Activated CD8-positive, alpha-beta memory T cell treated with anti-CD3 and anti-CD28 coated beads, Interleukin-2, amount 10 ng/mL, durations not matched to agents 7 days and 5 days (primary cell): ENCODE data around the gene SCN4B. TPM values are rescaled to one million over a fixed set of nuclear protein-coding genes. Genes with fewer than 3 reads are reported as not detected.
"Not testable (repeated sequence)": the region's sequence is repeated elsewhere in the genome, so short reads cannot be mapped to it uniquely, and the experiment has no call there.

ENCODE experiments used
- ATAC-seq: fragments of 150-1000 bp; cut with Tn5 transposase; one replicate; pipeline ENCODE4 v1.10.0; 2021; ENCODE audit warnings: moderate library complexity
- CTCF ChIA-PET: fragments of 350-600 bp; sonication (Branson Sonifier 250); formaldehyde crosslinking; loops from one replicate; lab custom pipeline; 2021; ENCODE audit warnings: antibody characterized with exemption; lab: Charles Lee
- DNase-seq: peaks from one replicate; pipeline ENCODE4 v3.0.0-alpha.2; 2020
- H3K27ac Mint-ChIP-seq: one replicate; pipeline ENCODE4 v1.8.0; 2021; ENCODE audit warnings: mild to moderate bottlenecking, mixed read lengths
- H3K27me3 Mint-ChIP-seq: one replicate; pipeline ENCODE4 v1.8.0; 2021; ENCODE audit warnings: mixed read lengths
- H3K36me3 Mint-ChIP-seq: one replicate; pipeline ENCODE4 v1.8.0; 2021; ENCODE audit warnings: mild to moderate bottlenecking, mixed read lengths
- H3K4me1 Mint-ChIP-seq: one replicate; pipeline ENCODE4 v1.8.0; 2021; ENCODE audit warnings: mixed read lengths
- H3K4me3 Mint-ChIP-seq: one replicate; pipeline ENCODE4 v1.8.0; 2021; ENCODE audit warnings: mild to moderate bottlenecking, moderate library complexity, mixed read lengths
- H3K9me3 Mint-ChIP-seq: one replicate; pipeline ENCODE4 v1.8.0; 2022; ENCODE audit warnings: low read depth, mixed read lengths
- total RNA-seq, 2 experiments: library from RNA; stranded (reverse); gene quantifications; one replicate each; pipeline ENCODE4 v1.2.3, GENCODE V29; 2021

SCN4B gene
- total RNA-seq, 2 experiments from 2014 or later: 0.54 TPM; not detected in 1

DNA sequence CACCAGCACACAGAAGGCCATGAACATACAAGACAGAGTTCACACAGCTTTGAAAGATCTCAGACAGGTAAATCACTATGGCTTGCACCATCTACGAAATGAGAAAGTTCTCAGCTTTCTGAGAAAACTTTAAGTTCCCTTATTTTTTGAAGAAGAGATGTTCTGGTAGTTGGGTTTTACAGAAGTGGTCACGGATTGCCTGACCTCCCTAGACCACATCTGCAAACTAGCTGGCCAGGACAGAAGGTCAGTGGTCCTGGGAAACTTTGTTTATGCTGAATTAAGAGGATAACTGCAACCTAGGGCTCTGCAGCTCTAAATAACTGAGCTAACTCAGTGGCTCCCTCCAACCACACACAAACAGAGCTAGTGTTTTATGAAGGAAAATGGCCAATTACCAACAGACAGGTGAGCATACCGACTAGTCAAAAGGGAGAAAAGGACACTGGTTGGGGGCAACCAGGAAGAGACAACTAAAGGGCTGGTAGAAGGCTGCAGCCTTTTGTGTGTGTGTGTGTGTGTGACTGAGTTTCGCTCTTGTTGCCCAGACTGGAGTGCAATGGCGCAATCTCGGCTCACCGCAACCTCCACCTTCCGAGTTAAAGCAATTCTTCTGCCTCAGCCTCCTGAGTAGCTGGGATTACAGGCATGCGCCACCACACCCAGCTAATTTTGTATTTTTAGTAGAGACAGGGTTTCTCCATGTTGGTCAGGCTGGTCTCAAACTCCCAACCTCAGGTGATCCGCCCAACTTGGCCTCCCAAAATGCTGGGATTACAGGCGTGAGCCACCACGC, 32.4 kb upstream of the SCN4B start:
- peaks cover 39% of the 10 kb centered on the region for H3K27me3 Mint-ChIP-seq
- ATAC-seq (no peak), DNase-seq (no peak)
- H3K9me3 Mint-ChIP-seq: no peaks in the 10 kb centered on the region
- H3K4me1 Mint-ChIP-seq: peaks cover 4% of the 10 kb centered on the region
- H3K36me3 Mint-ChIP-seq: no peaks in the 10 kb centered on the region
- H3K4me3 Mint-ChIP-seq: no peak overlapping the region
- H3K27ac Mint-ChIP-seq: no peak overlapping the region
- CTCF ChIA-PET: interaction anchor here (0.9 to 2.5 kb wide), 4 partner anchors 13 to 106 kb away, joined by 3 to 10 read pairs (median 4); no protein-coding TSS in a partner anchor

DNA sequence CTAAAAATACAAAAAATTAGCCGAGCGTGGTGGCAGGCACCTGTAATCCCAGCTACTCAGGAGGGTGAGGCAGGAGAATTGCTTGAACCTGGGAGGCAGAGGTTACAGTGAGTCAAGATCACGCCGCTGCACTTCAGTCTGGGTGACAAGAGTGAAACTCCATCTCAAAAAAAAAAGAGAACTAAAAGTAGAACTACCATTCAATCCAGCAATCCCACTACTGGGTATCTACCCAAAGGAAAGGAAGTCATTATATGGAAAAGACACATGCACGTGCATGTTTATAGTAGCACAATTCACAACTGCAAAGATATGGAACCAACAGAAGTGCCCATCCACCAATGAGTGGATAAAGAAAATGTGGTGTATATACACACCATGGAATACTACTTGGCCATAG, 31.1 kb upstream of the SCN4B start:
- H3K27ac Mint-ChIP-seq, H3K36me3 Mint-ChIP-seq, H3K4me3 Mint-ChIP-seq, DNase-seq, ATAC-seq, H3K4me1 Mint-ChIP-seq, H3K9me3 Mint-ChIP-seq: not testable (repeated sequence)
- CTCF ChIA-PET: interaction anchor here (1.7 to 2.5 kb wide), 2 partner anchors 12 to 107 kb away, joined by 4 to 10 read pairs; no protein-coding TSS in a partner anchor
- peaks cover 28% of the 10 kb centered on the region for H3K27me3 Mint-ChIP-seq

GRCh38 chr11:118180300-118180703, 27.7 kb upstream of the SCN4B start:
- ATAC-seq (peak; percentile 27), DNase-seq (no peak)
- CTCF ChIA-PET: interaction anchor here (1.0 to 3.0 kb wide), 4 partner anchors 8 to 374 kb away, joined by 3 to 35 read pairs (median 4); no protein-coding TSS in a partner anchor
- Mint-ChIP-seq H3K4me1 (no peaks in the 10 kb centered on the region), H3K4me3 (no peak overlapping the region), H3K27ac (no peak overlapping the region), H3K27me3 (peaks cover 26% of the 10 kb centered on the region), H3K36me3 (no peaks in the 10 kb centered on the region), H3K9me3 (no peaks in the 10 kb centered on the region)

DNA sequence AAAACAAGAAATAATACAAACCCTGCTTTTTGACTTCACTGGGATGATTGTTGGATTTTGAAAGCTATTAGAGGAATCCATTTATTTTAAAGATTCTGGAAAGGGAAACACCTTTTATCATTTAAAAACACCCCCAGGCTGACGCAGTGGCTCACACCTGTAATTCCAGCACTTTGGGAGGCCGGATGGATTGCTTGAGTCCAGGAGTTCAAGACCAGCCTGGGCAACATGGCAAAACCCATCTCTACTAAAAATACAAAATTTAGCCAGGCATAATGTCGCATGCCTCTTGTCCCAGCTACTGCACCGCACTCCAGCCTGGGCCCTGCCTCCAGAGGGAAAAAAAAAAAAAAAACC, 24.1 kb upstream of the SCN4B start:
- no peaks in the 10 kb centered on the region for H3K36me3 Mint-ChIP-seq
- no peak overlapping the region for H3K4me3 Mint-ChIP-seq
- ATAC-seq: no peak
- peaks cover 15% of the 10 kb centered on the region for H3K27me3 Mint-ChIP-seq
- DNase-seq: no peak
- peaks cover under 1% of the 10 kb centered on the region for H3K4me1 Mint-ChIP-seq
- CTCF ChIA-PET: interaction anchor here (1.8 kb wide), 1 partner anchor 22 kb away, joined by 8 read pairs; no protein-coding TSS in a partner anchor
- no peaks in the 10 kb centered on the region for H3K9me3 Mint-ChIP-seq
- H3K27ac Mint-ChIP-seq: no peak overlapping the region

DNA sequence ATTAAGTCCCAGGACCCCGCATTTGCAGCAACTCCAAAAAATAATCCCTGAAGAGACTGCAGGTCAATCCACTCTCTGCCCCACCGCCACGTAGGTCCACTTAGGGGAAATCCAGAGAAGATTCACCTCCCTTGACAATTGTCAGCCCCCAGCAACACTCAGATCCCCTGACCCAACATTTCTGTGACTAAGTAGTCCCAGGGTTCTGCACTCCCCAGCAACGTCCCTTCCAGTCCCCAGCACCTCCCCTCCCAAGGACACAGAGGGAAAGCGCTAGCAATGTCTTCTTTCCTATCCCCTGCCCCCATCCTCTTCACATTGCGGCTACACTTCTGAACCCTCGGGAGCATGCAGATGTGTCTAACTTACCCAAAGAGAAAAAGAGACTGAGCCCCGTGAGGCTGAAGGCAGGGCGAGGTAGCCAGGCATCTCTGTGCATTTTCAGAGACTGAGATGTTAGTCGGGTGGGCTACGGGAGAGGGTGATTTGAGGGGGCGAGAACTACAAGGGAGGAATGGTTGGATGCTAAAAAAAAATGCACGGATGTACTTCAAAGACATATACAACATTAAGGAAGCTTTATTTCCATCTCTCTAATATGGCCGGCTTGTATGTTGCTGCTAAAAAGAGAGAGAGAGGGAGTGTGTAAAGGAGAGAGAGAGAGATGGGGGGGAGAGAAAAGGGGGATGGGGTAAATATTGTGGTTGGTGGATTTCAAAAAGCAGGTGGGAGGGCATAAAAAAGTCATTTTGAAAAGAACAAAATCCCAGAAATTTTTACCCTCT, 23.6 kb upstream of the SCN4B start, which contains the start of gene SCN2B:
Gene SCN2B (minus strand): TSS at position 647 of the 785 bp plus-strand sequence. CDS start 208 bp downstream, at position 439.
- H3K9me3 Mint-ChIP-seq: no peaks in the 10 kb centered on the region
- peaks cover 2% of the 10 kb centered on the region for H3K4me1 Mint-ChIP-seq
- no peaks in the 10 kb centered on the region for H3K36me3 Mint-ChIP-seq
- peaks cover 15% of the 10 kb centered on the region for H3K27me3 Mint-ChIP-seq
- no peak within 1 kb of the TSS for H3K4me3 Mint-ChIP-seq
- H3K27ac Mint-ChIP-seq: no peak within 1 kb of the TSS
- DNase-seq (no peak), ATAC-seq (no peak)
- CTCF ChIA-PET: no interaction called here

DNA sequence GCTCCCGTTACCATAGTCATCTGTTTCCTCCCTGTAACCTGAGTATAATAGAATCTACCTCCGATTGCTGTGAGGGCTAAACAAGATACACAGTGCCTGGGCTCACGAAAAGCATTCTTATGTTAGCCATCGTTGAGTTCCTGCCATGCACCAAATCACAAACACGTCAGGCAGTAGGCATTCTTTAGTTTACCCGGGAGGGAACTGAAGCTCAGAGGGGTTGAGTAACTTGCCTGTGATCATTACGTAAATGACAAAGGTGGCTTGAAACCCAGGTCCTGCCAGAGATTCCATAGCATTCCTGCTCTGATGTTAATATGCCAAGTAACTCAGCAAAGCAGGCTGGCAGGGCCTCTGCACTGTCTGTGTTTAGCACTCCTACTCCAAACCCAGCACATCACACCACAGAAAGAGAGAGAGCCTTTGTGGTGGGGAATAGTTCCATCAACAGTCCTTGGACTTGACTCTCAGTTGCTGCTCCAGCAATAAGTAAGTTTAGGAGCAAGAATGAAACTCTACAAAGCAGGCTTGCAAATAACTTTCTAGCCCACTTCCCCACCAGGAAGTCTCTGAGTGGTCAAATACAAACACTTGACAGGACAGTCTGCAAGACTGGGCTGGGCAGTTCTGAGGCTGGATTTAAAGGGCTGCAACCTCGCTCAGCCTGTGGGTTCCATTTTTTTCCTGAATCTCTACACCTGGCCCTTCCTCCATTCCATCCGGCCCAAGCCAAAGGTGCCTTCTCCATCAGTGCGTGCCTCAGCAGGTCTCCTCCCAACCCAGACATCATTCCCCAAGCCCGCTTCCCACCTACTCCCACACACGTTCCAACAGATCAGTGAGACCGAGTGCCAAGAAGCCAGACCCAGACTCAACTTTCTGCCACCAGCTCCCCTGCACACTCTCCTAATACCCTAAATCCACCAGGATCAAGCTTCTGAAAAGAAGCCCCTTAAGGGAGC, 22.7 kb upstream of the SCN4B start:
- Mint-ChIP-seq H3K9me3 (no peaks in the 10 kb centered on the region), H3K27ac (no peak overlapping the region), H3K27me3 (peaks cover 15% of the 10 kb centered on the region), H3K4me3 (no peak overlapping the region), H3K4me1 (peaks cover 2% of the 10 kb centered on the region), H3K36me3 (no peaks in the 10 kb centered on the region)
- CTCF ChIA-PET: interaction anchor here (1.0 kb wide), 1 partner anchor 368 kb away, joined by 3 read pairs; no protein-coding TSS in a partner anchor
- ATAC-seq (no peak), DNase-seq (no peak)

- H3K9me3 Mint-ChIP-seq: no peaks in the 10 kb centered on the region
- ATAC-seq (no peak), DNase-seq (no peak)
- H3K27me3 Mint-ChIP-seq: peaks cover 26% of the 10 kb centered on the region
- H3K27ac Mint-ChIP-seq: no peak overlapping the region
- CTCF ChIA-PET: interaction anchor here (1.0 to 6.3 kb wide), 5 partner anchors 16 to 366 kb away, joined by 3 to 88 read pairs (median 3); no protein-coding TSS in a partner anchor
- no peaks in the 10 kb centered on the region for H3K36me3 Mint-ChIP-seq
- H3K4me1 Mint-ChIP-seq: peaks cover 2% of the 10 kb centered on the region
- no peak overlapping the region for H3K4me3 Mint-ChIP-seq
These were observed 21.5 kb upstream of the SCN4B start for GRCh38 chr11:118174006-118174567.

DNA sequence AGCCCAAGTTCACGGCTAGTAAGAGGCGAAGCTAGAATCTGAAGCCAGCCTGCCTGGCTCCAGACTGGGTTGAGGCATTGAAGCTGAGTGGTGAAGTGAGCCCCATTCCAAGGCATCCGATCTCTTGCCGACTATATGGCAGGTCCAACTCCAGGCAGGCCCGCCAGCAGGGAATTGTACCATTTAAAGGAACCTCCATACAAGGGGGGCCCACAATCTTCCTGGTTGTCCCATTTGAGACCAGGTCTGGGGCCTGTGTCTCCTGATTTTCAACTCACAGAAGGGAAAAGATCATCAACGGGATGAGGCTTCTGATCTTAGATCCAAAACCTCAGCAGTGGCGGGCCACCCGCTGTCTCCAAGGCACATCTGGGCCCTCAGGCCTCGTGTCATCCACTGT, 19.7 kb upstream of the SCN4B start:
- Mint-ChIP-seq H3K36me3 (no peaks in the 10 kb centered on the region), H3K27me3 (peaks cover 36% of the 10 kb centered on the region), H3K4me1 (peaks cover 2% of the 10 kb centered on the region), H3K9me3 (no peaks in the 10 kb centered on the region), H3K4me3 (no peak overlapping the region), H3K27ac (no peak overlapping the region)
- DNase-seq: no peak
- no peak for ATAC-seq
- CTCF ChIA-PET: interaction anchor here (0.8 to 6.3 kb wide), 55 partner anchors 8 to 434 kb away, joined by 3 to 88 read pairs (median 5); partner anchors contain the start of genes ARCN1, CD3E, FXYD2 and MPZL2

- H3K9me3 Mint-ChIP-seq: no peaks in the 10 kb centered on the region
- DNase-seq (peak; percentile 77), ATAC-seq (peak; percentile 87)
- no peak overlapping the region for H3K27ac Mint-ChIP-seq
- CTCF ChIA-PET: interaction anchor here (0.7 to 6.3 kb wide), 71 partner anchors 9 to 745 kb away, joined by 3 to 88 read pairs (median 4); partner anchors contain the start of genes ARCN1, CD3E, FXYD2 and MPZL2
- H3K27me3 Mint-ChIP-seq: peaks cover 38% of the 10 kb centered on the region
- H3K4me1 Mint-ChIP-seq: peaks cover 2% of the 10 kb centered on the region
- no peaks in the 10 kb centered on the region for H3K36me3 Mint-ChIP-seq
- no peak overlapping the region for H3K4me3 Mint-ChIP-seq
These were observed 18.8 kb upstream of the SCN4B start for GRCh38 chr11:118171269-118172062.

DNA sequence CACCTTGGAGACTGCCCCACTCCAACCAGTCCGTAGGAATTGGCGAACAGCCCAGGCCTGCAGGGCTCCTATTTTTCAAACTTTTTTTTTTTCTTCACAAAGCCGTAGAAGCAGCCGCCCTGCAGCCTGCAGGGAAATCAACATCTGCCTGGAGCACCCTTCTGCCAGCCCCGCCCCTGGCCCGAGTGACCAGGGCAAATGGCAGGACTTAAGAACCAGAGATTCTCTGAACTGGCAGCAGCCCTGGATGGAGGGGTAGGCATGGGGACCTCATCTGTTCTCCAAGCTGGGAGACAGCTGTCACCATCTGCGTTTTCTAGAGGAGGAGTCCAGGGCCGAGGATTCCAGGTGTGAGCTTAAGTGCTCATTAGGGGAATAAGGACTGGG, 18.3 kb upstream of the SCN4B start:
- Mint-ChIP-seq H3K27ac (no peak overlapping the region), H3K4me3 (no peak overlapping the region), H3K36me3 (no peaks in the 10 kb centered on the region), H3K9me3 (no peaks in the 10 kb centered on the region), H3K27me3 (peaks cover 32% of the 10 kb centered on the region), H3K4me1 (peaks cover 2% of the 10 kb centered on the region)
- ATAC-seq (no peak), DNase-seq (no peak)
- CTCF ChIA-PET: interaction anchor here (0.7 to 6.3 kb wide), 59 partner anchors 10 to 745 kb away, joined by 3 to 88 read pairs (median 5); partner anchors contain the start of genes ARCN1, CD3E, FXYD2 and MPZL2

GRCh38 chr11:118170231-118170630, 17.6 kb upstream of the SCN4B start:
- no peak for DNase-seq
- Mint-ChIP-seq H3K27ac (no peak overlapping the region), H3K4me1 (peaks cover 2% of the 10 kb centered on the region), H3K27me3 (peaks cover 28% of the 10 kb centered on the region), H3K36me3 (no peaks in the 10 kb centered on the region), H3K4me3 (no peak overlapping the region), H3K9me3 (no peaks in the 10 kb centered on the region)
- CTCF ChIA-PET: interaction anchor here (0.8 to 6.3 kb wide), 14 partner anchors 11 to 744 kb away, joined by 3 to 88 read pairs (median 14); partner anchors contain the start of gene SCN4B
- no peak for ATAC-seq
